ENCODE data around the gene IDH1. TPM values are rescaled to one million over a fixed set of nuclear protein-coding genes. Genes with fewer than 3 reads are reported as not detected.

Gene IDH1
- total RNA-seq, 1 donor from 2014 or later, result 308 TPM

DNA sequence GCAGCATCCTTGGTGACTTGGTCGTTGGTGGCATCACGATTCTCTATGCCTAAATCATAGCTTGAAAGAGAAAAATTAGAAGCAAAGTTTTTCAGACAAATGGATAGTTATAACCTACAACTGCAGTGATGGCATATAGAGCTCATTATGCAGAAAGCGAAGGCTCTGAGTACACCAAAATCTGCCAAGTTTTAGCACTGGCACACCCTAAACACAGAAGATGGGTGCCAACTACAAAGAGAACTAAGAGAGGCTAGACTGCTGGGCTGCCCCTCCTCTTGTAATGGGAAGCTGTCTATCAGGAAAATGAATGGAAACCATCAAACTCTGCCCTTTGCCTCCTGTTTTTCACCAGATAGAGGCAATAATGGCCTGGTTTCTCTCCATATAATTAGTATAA lies 6.3 kb downstream of the IDH1 start:
- Mint-ChIP-seq H3K36me3 (ENCODE audit: unreplicated experiment) (no peaks in the 10 kb centered on the region), H3K27me3 (ENCODE audit: unreplicated experiment) (peaks cover 2% of the 10 kb centered on the region), H3K4me1 (ENCODE audit: low read depth, unreplicated experiment) (peaks cover 16% of the 10 kb centered on the region), H3K27ac (ENCODE audit: unreplicated experiment) (no peak overlapping the region), H3K4me3 (ENCODE audit: unreplicated experiment) (no peak overlapping the region), H3K9me3 (ENCODE audit: unreplicated experiment) (no peaks in the 10 kb centered on the region)
- TF ChIP-seq, protein P1, sequence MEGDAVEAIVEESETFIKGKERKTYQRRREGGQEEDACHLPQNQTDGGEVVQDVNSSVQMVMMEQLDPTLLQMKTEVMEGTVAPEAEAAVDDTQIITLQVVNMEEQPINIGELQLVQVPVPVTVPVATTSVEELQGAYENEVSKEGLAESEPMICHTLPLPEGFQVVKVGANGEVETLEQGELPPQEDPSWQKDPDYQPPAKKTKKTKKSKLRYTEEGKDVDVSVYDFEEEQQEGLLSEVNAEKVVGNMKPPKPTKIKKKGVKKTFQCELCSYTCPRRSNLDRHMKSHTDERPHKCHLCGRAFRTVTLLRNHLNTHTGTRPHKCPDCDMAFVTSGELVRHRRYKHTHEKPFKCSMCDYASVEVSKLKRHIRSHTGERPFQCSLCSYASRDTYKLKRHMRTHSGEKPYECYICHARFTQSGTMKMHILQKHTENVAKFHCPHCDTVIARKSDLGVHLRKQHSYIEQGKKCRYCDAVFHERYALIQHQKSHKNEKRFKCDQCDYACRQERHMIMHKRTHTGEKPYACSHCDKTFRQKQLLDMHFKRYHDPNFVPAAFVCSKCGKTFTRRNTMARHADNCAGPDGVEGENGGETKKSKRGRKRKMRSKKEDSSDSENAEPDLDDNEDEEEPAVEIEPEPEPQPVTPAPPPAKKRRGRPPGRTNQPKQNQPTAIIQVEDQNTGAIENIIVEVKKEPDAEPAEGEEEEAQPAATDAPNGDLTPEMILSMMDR (IDR thresholded peaks at IDR 0.05; ENCODE audit: partially characterized antibody, unreplicated experiment), result no peak
- no peak for DNase-seq

DNA sequence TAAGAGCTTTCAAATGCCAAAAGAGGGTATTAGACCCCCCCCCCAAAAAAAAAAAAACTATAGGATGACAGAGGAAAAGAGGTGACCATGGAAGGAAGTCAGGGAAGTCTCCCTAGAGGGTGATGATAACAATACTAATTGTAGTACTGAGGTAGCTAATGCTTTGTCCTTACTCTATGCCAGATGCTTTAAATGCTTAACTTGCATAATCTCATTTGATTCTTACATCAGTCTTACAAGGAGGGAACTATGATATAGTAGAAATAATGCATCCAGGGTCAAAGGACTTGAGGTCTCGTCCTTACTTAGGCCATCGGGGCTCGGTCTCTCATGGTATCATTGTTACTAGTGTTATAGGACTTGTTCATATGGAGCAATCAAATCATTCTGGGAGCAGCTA lies 9.1 kb downstream of the IDH1 start:
- no peak for DNase-seq
- no peaks in the 10 kb centered on the region for H3K9me3 Mint-ChIP-seq (ENCODE audit: unreplicated experiment)
- no peak overlapping the region for H3K27ac Mint-ChIP-seq (ENCODE audit: unreplicated experiment)
- H3K36me3 Mint-ChIP-seq (ENCODE audit: unreplicated experiment), result no peaks in the 10 kb centered on the region
- no peaks in the 10 kb centered on the region for H3K4me1 Mint-ChIP-seq (ENCODE audit: low read depth, unreplicated experiment)
- no peaks in the 10 kb centered on the region for H3K27me3 Mint-ChIP-seq (ENCODE audit: unreplicated experiment)
- H3K4me3 Mint-ChIP-seq (ENCODE audit: unreplicated experiment), result no peak overlapping the region
- TF ChIP-seq, protein P1 (IDR thresholded peaks at IDR 0.05; ENCODE audit: partially characterized antibody, unreplicated experiment), result no peak

DNA sequence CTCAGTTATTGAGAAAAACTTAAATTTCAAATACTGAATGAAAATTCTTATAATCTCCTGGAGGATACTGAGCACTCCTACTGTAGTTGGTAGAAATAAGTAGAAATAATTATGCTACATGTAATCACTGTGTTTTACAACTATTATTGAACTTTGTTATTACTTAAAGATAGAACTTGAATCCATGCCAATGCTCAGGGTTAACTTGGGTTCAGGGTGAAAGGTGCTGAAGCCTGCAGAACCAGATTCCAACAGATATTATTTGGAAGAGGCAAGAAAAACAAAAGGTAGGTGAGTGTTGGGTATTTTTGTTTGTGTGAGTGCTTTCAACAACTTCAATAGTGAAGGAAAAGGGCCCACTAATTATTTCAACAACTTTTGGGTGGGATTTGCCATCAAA lies 10.4 kb downstream of the IDH1 start:
- peaks cover 2% of the 10 kb centered on the region for H3K27me3 Mint-ChIP-seq (ENCODE audit: unreplicated experiment)
- H3K4me1 Mint-ChIP-seq (ENCODE audit: low read depth, unreplicated experiment), result no peaks in the 10 kb centered on the region
- peaks cover 4% of the 10 kb centered on the region for H3K36me3 Mint-ChIP-seq (ENCODE audit: unreplicated experiment)
- TF ChIP-seq, protein P1 (IDR thresholded peaks at IDR 0.05; ENCODE audit: partially characterized antibody, unreplicated experiment), result no peak
- H3K9me3 Mint-ChIP-seq (ENCODE audit: unreplicated experiment), result peaks cover 2% of the 10 kb centered on the region
- DNase-seq, result no peak
- H3K27ac Mint-ChIP-seq (ENCODE audit: unreplicated experiment), result no peak overlapping the region
- H3K4me3 Mint-ChIP-seq (ENCODE audit: unreplicated experiment), result no peak overlapping the region

DNA sequence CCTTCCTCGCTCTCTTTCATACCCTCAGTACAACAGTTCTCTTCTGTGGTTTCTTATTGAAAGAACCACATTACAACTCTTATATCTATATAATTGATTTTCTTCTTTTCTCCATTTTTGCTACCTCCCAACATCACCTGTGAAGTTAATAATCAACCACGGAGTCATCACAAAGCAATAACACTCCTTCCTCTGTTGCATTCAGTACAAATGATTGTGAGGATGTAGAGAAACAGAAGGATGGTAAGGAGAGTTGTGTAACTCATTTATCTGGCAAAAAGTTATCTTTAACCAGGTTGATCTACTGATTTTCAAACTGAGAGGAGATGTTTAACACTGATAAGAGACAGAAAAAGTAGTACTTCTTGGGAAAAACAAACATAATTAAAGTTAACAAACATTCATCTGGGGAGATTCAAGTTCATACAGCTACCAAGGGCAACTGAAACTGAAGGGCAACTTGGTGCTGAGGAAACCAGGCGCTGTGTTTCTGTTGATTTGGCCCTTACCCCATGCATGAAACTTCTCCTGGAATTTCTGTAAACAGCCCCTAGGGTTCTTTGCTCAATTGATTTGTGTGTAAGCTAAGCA lies 14.2 kb downstream of the IDH1 start:
- no peak overlapping the region for H3K27ac Mint-ChIP-seq (ENCODE audit: unreplicated experiment)

More for the DNA sequence above, 14.2 kb downstream of the IDH1 start:
- DNase-seq, result no peak
- Mint-ChIP-seq H3K27me3 (ENCODE audit: unreplicated experiment) (peaks cover 2% of the 10 kb centered on the region), H3K4me3 (ENCODE audit: unreplicated experiment) (no peak overlapping the region), H3K4me1 (ENCODE audit: low read depth, unreplicated experiment) (no peaks in the 10 kb centered on the region), H3K36me3 (ENCODE audit: unreplicated experiment) (peaks cover 4% of the 10 kb centered on the region), H3K9me3 (ENCODE audit: unreplicated experiment) (peaks cover 2% of the 10 kb centered on the region)
- TF ChIP-seq, protein P1 (IDR thresholded peaks at IDR 0.05; ENCODE audit: partially characterized antibody, unreplicated experiment), result no peak

All from glutamatergic neuron (in vitro differentiated cells).